ENCODE data around the gene DDX25. TPM values are rescaled to one million over a fixed set of nuclear protein-coding genes. Genes with fewer than 3 reads are reported as not detected.

DDX25 gene
- total and polyA plus RNA-seq, 2 of the 8 experiments (the other 6 are each of a cell fraction or from before 2014, with no cell fraction given): 17.6 to 17.9 TPM

- ChIA-PET POLR2A (ENCODE audit: partially characterized antibody) (no interaction called here), CTCF (ENCODE audit: partially characterized antibody) (interaction anchor here (4.3 to 8.2 kb wide), 4 partner anchors 14 to 115 kb away, joined by 18 to 76 read pairs (median 48); partner anchors contain the start of gene CDON)
- Histone ChIP-seq H2AFZ (ENCODE audit: low read length) (no peak within 1 kb of the TSS), H3K27me3 (replicated peaks in 1 of 4; ENCODE audit: control insufficient read depth in 3 of 4, extremely low read depth in 1 of 4, insufficient read depth in 3 of 4, low read length in 3 of 4) (no peaks in the 10 kb centered on the region), H3K4ac (replicated peaks; ENCODE audit: insufficient read length, low read depth, low read length) (no peak within 1 kb of the TSS), H2BK12ac (ENCODE audit: low read depth, low read length) (no peak within 1 kb of the TSS), H2BK20ac (ENCODE audit: low read length) (no peak within 1 kb of the TSS), H3K4me3 (ENCODE audit: extremely low read depth in 1 of 4, insufficient read depth in 2 of 4, low read depth in 3 of 4, low read length in 4 of 4) (no peak within 1 kb of the TSS), H2BK15ac (ENCODE audit: low read length) (no peak within 1 kb of the TSS), H4K5ac (ENCODE audit: insufficient read length, low read depth, low read length) (no peak within 1 kb of the TSS), H3K27ac (ENCODE audit: low read depth, low read length) (no peak within 1 kb of the TSS), H3K23me2 (ENCODE audit: low read depth, low read length) (no peaks in the 10 kb centered on the region), H2BK120ac (replicated peaks; ENCODE audit: low read depth, low read length) (no peak within 1 kb of the TSS), H3K36me3 (ENCODE audit: control insufficient read depth in 2 of 4, insufficient read depth in 4 of 4, low read length in 3 of 4) (no peaks in the 10 kb centered on the region), H3K56ac (replicated peaks; ENCODE audit: insufficient read length, low read depth, low read length) (no peak within 1 kb of the TSS), H3K18ac (ENCODE audit: extremely low read depth, low read length) (no peak within 1 kb of the TSS), H3K14ac (ENCODE audit: insufficient read length) (no peak within 1 kb of the TSS), H3K79me2 (ENCODE audit: control insufficient read depth in 1 of 2, insufficient read depth in 2 of 2, low read length in 2 of 2) (no peaks in the 10 kb centered on the region), H3K4me2 (ENCODE audit: insufficient read depth in 1 of 2, low read depth in 2 of 2, low read length in 2 of 2) (no peak within 1 kb of the TSS), H3K9ac (replicated peaks in 1 of 4; ENCODE audit: extremely low read depth in 1 of 4, low read depth in 3 of 4, low read length in 3 of 4) (no peak within 1 kb of the TSS), H3K9me3 (ENCODE audit: insufficient read depth in 2 of 2, low read depth in 1 of 2, low read length in 1 of 2) (no peaks in the 10 kb centered on the region), H2AK5ac (ENCODE audit: low read depth, low read length) (no peak within 1 kb of the TSS), H2BK5ac (ENCODE audit: low read depth, low read length) (no peak within 1 kb of the TSS), H3K79me1 (ENCODE audit: low read depth, low read length) (no peaks in the 10 kb centered on the region), H3K4me1 (replicated peaks in 1 of 4; ENCODE audit: control insufficient read depth in 3 of 4, insufficient read depth in 4 of 4, low read length in 3 of 4) (peaks cover 7 to 11% (median 9%) of the 10 kb centered on the region in 4 experiments), H4K91ac (replicated peaks; ENCODE audit: insufficient read length, low read length) (no peak within 1 kb of the TSS), H4K20me1 (replicated peaks in 1 of 2; ENCODE audit: control insufficient read depth in 1 of 2, insufficient read depth in 2 of 2, low read length in 2 of 2) (no peaks in the 10 kb centered on the region), H3K23ac (ENCODE audit: insufficient read length) (no peak within 1 kb of the TSS), H4K8ac (ENCODE audit: extremely low read depth, insufficient read depth, low read length) (peak within 1 kb of the TSS; percentile 3; the same call in 1 of the 2 replicates)
- DNase-seq (ENCODE audit: low read depth in 1 of 2, low spot score in 2 of 2): no peak
- WGBS, 2 experiments (ENCODE audit: extremely low coverage in 1 of 2, insufficient coverage in 1 of 2, insufficient read length in 1 of 2, insufficient replicate concordance in 2 of 2, low coverage in 1 of 2, low lambda C conversion rate in 2 of 2, missing lambda C conversion rate in 1 of 2): 90% methylated on average over 8 of the region's 8 CpGs; no CpG with 5 or more reads in 1 of the 2 experiments
- FAIRE-seq: no peak
- TF ChIP-seq BACH1 (IDR thresholded peaks at IDR 0.05; ENCODE audit: low read length) (no peak), ASH2L (IDR thresholded peaks at IDR 0.05; ENCODE audit: low read length) (no peak), HDAC2 (IDR thresholded peaks at IDR 0.05; ENCODE audit: borderline replicate concordance in 1 of 2, low read depth in 2 of 2, low read length in 2 of 2) (no peak), RAD21 (IDR thresholded peaks at IDR 0.05 in 1 of 2, conservative IDR thresholded peaks at IDR 0.05 in 1 of 2; ENCODE audit: low read depth in 2 of 2, low read length in 2 of 2) (no peak), SP4 (IDR thresholded peaks at IDR 0.05; ENCODE audit: low read length) (no peak), YY1 (IDR thresholded peaks at IDR 0.05; ENCODE audit: low read depth, low read length) (no peak), USF2 (IDR thresholded peaks at IDR 0.05; ENCODE audit: low read length) (no peak), POU5F1 (IDR thresholded peaks at IDR 0.05; ENCODE audit: low read depth, low read length) (no peak), KDM5A (IDR thresholded peaks at IDR 0.05; ENCODE audit: low read length) (no peak), RNF2 (IDR thresholded peaks at IDR 0.05; ENCODE audit: borderline replicate concordance, low read depth, low read length, missing control alignments, poor library complexity, severe bottlenecking) (no peak), SIN3A (conservative IDR thresholded peaks at IDR 0.05 in 1 of 2, IDR thresholded peaks at IDR 0.05 in 1 of 2; ENCODE audit: low read depth in 1 of 2, low read length in 2 of 2) (no peak)
Observed at GRCh38 chr11:125945797-125946520, 41.7 kb downstream of the DDX25 start, which contains the start of gene VSIG10L2. VSIG10L2 (plus strand) TSS chr11:125946044; CDS start chr11:125946056, 12 bp downstream.
